ENCODE results near the gene PLCH1. TPM values are rescaled to one million over a fixed set of nuclear protein-coding genes. Genes with fewer than 3 reads are reported as not detected.

Gene PLCH1
- total and polyA plus RNA-seq, 2 of the 8 experiments (the other 6 are each of a cell fraction or from before 2014, with no cell fraction given) = 5.8 to 17.2 TPM

- ChIA-PET POLR2A (ENCODE audit: partially characterized antibody) (no interaction called here), CTCF (ENCODE audit: partially characterized antibody) (no interaction called here)
- no peak overlapping the region for H2BK5ac ChIP-seq (ENCODE audit: low read depth, low read length)
- H2BK20ac ChIP-seq (ENCODE audit: low read length) = no peak overlapping the region
- no peak for DNase-seq (ENCODE audit: low read depth in 1 of 2, low spot score in 2 of 2)
- no peak overlapping the region for H3K4ac ChIP-seq (replicated peaks; ENCODE audit: insufficient read length, low read depth, low read length)
- no peak overlapping the region for H3K23ac ChIP-seq (ENCODE audit: insufficient read length)
- WGBS, 2 experiments (ENCODE audit: extremely low coverage in 1 of 2, insufficient coverage in 1 of 2, insufficient read length in 1 of 2, insufficient replicate concordance in 2 of 2, low coverage in 1 of 2, low lambda C conversion rate in 2 of 2, missing lambda C conversion rate in 1 of 2) = 89% methylated on average over 3 of the region's 3 CpGs; no CpG with 5 or more reads in 1 of the 2 experiments
- no peak overlapping the region for H4K91ac ChIP-seq (replicated peaks; ENCODE audit: insufficient read length, low read length)
- no peaks in the 10 kb centered on the region for H4K20me1 ChIP-seq (replicated peaks in 1 of 2; ENCODE audit: control insufficient read depth in 1 of 2, insufficient read depth in 2 of 2, low read length in 2 of 2)
- H3K36me3 ChIP-seq (ENCODE audit: control insufficient read depth in 2 of 4, insufficient read depth in 4 of 4, low read length in 3 of 4) = no peaks in the 10 kb centered on the region
- no peak overlapping the region for H3K4me2 ChIP-seq (ENCODE audit: insufficient read depth in 1 of 2, low read depth in 2 of 2, low read length in 2 of 2)
- no peak overlapping the region for H3K27ac ChIP-seq (ENCODE audit: low read depth, low read length)
- H3K79me2 ChIP-seq (ENCODE audit: control insufficient read depth in 1 of 2, insufficient read depth in 2 of 2, low read length in 2 of 2) = no peaks in the 10 kb centered on the region
- no peak overlapping the region for H2BK120ac ChIP-seq (replicated peaks; ENCODE audit: low read depth, low read length)
- no peak overlapping the region for H2BK12ac ChIP-seq (ENCODE audit: low read depth, low read length)
- no peak for TF ChIP-seq EZH2 (IDR thresholded peaks at IDR 0.05; ENCODE audit: low read depth, low read length, severe bottlenecking)
- no peak for TF ChIP-seq KDM4A (IDR thresholded peaks at IDR 0.05; ENCODE audit: low read depth, low read length, severe bottlenecking)
- no peak for TF ChIP-seq FOSL1 (IDR thresholded peaks at IDR 0.05; ENCODE audit: insufficient read depth, low read depth, low read length)
- no peak for TF ChIP-seq RBBP5 (IDR thresholded peaks at IDR 0.05; ENCODE audit: borderline replicate concordance, low read depth, low read length)
- no peak for TF ChIP-seq BACH1 (IDR thresholded peaks at IDR 0.05; ENCODE audit: low read length)
- no peak for TF ChIP-seq USF2 (IDR thresholded peaks at IDR 0.05; ENCODE audit: low read length)
- no peak for TF ChIP-seq SUZ12 (IDR thresholded peaks at IDR 0.05; ENCODE audit: low read length)
- TF ChIP-seq RNF2 (IDR thresholded peaks at IDR 0.05; ENCODE audit: borderline replicate concordance, low read depth, low read length, missing control alignments, poor library complexity, severe bottlenecking) = no peak
- no peak for TF ChIP-seq CBX8 (IDR thresholded peaks at IDR 0.05; ENCODE audit: borderline replicate concordance, low read depth, low read length)
- no peak overlapping the region for H4K8ac ChIP-seq (ENCODE audit: extremely low read depth, insufficient read depth, low read length)
- peaks cover 0 to 6% (median 1%) of the 10 kb centered on the region in 4 experiments; a peak in 2 of 7 replicates for H3K4me1 ChIP-seq (replicated peaks in 1 of 4; ENCODE audit: control insufficient read depth in 3 of 4, insufficient read depth in 4 of 4, low read length in 3 of 4)
- H3K9ac ChIP-seq (replicated peaks in 1 of 4; ENCODE audit: extremely low read depth in 1 of 4, low read depth in 3 of 4, low read length in 3 of 4) = no peak overlapping the region
- H4K5ac ChIP-seq (ENCODE audit: insufficient read length, low read depth, low read length) = no peak overlapping the region
- H3K27me3 ChIP-seq (replicated peaks in 1 of 4; ENCODE audit: control insufficient read depth in 3 of 4, extremely low read depth in 1 of 4, insufficient read depth in 3 of 4, low read length in 3 of 4) = no peaks in the 10 kb centered on the region
- H3K9me3 ChIP-seq (ENCODE audit: insufficient read depth in 2 of 2, low read depth in 1 of 2, low read length in 1 of 2) = no peaks in the 10 kb centered on the region
- H2AK5ac ChIP-seq (ENCODE audit: low read depth, low read length) = no peak overlapping the region
- no peak overlapping the region for H3K56ac ChIP-seq (replicated peaks; ENCODE audit: insufficient read length, low read depth, low read length)
- no peak overlapping the region for H2AFZ ChIP-seq (ENCODE audit: low read length)
- no peak overlapping the region for H2BK15ac ChIP-seq (ENCODE audit: low read length)
- no peaks in the 10 kb centered on the region; the same call in 1 of the 2 replicates for H3K79me1 ChIP-seq (ENCODE audit: low read depth, low read length)
- no peak overlapping the region for H3K14ac ChIP-seq (ENCODE audit: insufficient read length)
- FAIRE-seq = no peak
- no peak overlapping the region for H3K18ac ChIP-seq (ENCODE audit: extremely low read depth, low read length)
- no peak overlapping the region for H3K4me3 ChIP-seq (ENCODE audit: extremely low read depth in 1 of 4, insufficient read depth in 2 of 4, low read depth in 3 of 4, low read length in 4 of 4)
- no peaks in the 10 kb centered on the region for H3K23me2 ChIP-seq (ENCODE audit: low read depth, low read length)
These were observed 104.8 kb downstream of the PLCH1 start for GRCh38 chr3:155640098-155640497.

All from H1 (cell line).